KOPT-K1 (cell line): ENCODE measurements around the gene ALG9.

ENCODE experiments used
- H3K27ac ChIP-seq: fragments of 200-600 bp; sonication (generic); 2 replicates; pipeline ENCODE4 v1.5.1; 2016; ENCODE audit warnings: antibody characterized with exemption, mild to moderate bottlenecking, low read depth, low read length; ENCODE audit not compliant: poor library complexity, severe bottlenecking
- H3K36me3 ChIP-seq: fragments of 200-600 bp; sonication (generic); 2 replicates; pipeline ENCODE4 v1.5.1; 2017; ENCODE audit warnings: antibody characterized with exemption, mild to moderate bottlenecking, low read length, moderate library complexity; ENCODE audit not compliant: insufficient read depth
- H3K9me3 ChIP-seq: fragments of 200-600 bp; sonication (generic); 2 replicates; pipeline ENCODE4 v1.5.1; 2017; ENCODE audit warnings: antibody characterized with exemption, low read length, mild to moderate bottlenecking; ENCODE audit not compliant: insufficient read depth, poor library complexity, severe bottlenecking

The ALG9 gene

DNA sequence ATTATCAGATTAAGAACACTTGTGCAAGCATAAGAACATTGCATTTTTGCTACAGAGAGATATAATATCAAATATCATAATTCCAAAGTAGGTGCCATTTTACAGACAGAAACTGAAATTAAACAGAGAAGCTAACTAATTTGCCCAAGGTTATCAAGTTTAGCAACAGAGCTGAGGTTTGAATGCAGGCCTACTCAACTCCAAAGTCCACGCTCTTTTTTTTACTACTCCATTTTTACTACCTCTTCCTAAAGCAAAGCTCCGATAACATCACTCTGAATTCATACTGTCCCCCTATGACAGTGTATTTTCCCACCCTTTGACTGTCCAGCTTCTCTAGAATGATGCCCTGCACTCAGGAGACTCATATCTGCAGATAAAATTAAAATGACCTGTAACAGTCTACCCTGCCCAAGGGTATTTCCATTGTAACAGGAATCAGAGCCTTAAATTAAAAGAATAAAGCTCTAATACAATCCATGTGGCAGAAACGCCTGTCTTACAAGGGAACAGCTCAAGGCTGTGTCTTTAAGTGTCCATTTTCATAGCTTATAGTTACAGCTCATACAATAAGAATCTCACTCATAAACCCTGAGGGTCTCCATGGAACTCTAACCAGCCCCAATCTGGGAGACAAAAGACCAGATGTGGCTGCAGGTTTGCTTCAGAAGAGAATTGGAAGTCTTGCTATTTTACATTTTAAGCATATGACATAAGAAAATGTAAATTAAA is 36.8 kb downstream of the ALG9 start:
- Histone ChIP-seq H3K27ac (no peak overlapping the region), H3K9me3 (no peaks in the 10 kb centered on the region), H3K36me3 (peaks cover 91% of the 10 kb centered on the region)

DNA sequence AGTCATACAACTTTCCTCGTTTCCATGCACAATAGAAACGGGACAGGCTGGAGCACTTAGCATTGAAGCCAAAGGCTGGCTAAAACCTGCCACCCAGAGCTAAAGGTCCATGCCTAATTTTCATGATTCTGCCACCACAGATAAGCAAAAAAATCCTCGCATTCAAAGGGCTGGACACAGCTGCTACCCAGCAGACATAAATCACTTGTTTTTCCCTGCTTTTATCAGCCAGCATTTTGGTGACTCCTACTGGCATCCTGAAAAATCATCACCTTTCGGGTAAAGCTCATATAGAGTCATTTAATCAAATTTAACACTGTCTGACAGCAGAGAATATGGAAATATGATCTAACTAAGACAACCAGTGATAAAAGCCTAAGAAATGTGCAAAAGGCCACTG is 37.9 kb downstream of the ALG9 start:
- H3K36me3 ChIP-seq: peaks cover 97% of the 10 kb centered on the region

DNA sequence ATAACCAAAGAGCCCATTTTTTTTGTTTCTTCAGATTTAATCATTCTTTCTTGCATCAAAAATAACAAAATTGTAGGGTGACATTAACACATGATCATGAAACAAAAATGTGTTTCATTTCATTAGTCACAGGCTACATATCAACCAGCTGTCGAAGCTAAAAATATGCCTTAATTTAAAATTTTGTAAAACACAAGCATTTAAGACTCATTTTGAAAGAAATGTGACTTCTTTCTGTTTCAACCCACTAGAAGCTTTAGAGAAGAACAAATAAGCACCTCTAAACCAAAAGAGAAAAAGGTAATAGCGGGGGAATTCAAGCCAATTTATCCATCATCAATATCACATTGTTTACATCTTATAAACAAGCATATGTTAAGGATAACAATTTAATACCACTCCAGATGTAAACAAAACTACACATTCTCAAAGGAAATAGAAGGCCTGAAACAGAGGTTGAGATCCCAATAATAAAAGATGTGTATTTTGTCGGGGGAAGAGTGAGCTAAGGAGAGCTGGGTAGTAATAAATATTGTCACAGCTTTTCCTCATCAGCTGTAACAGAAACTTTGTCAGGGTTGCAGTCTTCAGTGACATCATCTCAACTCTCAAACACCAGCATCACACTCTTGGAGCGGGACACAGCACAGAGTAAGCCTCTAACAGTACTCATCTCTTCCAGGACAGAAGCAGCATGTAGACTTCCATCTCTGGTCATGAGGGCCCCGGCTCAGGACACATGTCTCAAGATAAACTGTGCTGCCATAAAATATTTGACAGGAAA is 42.0 kb downstream of the ALG9 start:
- no peak overlapping the region for H3K27ac ChIP-seq
- H3K36me3 ChIP-seq: peaks cover 68% of the 10 kb centered on the region
- no peaks in the 10 kb centered on the region for H3K9me3 ChIP-seq

More for the DNA sequence above, 37.9 kb downstream of the ALG9 start:
- no peaks in the 10 kb centered on the region for H3K9me3 ChIP-seq
- no peak overlapping the region for H3K27ac ChIP-seq

DNA sequence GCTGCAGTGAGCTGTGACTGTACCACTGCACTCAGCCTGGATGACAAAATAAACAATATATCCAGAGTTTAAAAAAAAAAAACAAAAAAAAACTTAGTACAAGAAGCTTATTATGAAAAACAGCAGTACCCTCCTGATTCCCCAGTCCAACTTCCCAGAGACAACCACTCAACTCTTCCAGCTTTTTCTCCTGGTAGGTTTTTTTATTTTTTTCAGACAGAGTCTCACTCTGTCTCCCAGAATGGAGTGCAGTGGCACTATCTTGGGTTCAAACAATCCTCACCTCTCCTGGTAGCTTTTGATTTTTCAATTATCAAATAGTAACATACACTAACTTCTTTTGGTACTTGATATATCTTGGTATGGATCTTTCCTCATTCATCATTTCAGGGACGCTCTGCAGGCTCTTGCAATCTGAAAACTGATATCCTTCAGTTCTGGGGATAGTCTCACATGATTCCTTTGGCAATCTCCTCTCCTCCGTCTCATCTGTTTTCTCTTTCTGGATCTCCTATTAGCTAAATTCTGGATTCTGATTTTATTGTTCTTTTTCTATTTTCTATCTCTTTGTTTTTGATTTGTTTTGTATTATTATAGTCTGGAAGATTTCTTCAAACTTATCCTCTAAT is 44.9 kb downstream of the ALG9 start:
- H3K36me3 ChIP-seq: peaks cover 45% of the 10 kb centered on the region
- H3K27ac ChIP-seq: no peak overlapping the region
- H3K9me3 ChIP-seq: no peaks in the 10 kb centered on the region

DNA sequence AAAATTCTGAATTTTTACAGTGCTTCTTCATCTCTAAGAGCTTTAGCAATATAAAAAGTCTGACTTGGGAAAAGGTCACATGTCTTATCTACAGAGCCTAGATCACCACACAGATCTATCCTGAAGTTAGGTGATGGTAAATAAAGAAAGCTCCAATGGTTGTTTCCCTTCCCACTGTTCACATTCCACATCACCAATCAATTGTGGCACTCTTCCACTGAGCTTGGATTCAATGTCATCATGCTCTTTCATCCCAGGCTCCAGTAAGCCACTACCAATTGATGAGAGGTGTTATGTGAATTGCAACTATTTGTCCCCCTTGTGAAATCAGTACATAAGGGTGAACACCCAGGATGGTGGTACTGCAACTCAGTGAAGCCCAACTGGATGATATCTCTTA is 47.8 kb downstream of the ALG9 start:
- Histone ChIP-seq H3K9me3 (no peaks in the 10 kb centered on the region), H3K27ac (no peak overlapping the region), H3K36me3 (peaks cover 30% of the 10 kb centered on the region)

DNA sequence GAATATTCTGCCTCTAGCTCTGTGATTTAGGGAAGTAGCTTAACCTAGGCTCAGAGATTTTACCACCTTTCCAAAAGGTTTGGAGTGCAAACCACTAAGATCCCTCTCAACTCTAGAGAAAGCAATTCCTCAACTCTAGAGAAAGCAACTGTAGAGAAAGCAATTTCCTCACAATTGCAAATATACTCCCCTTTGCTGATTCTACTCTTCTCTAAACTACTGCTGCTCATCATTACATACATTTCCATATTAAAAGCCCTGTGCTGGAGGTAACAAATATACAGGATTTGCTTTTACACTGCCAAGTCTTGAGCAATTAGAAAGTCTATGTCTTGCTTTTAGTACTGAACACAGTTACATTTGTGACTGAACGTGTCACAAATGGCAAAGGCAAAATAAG is 48.2 kb downstream of the ALG9 start:
- no peaks in the 10 kb centered on the region for H3K9me3 ChIP-seq
- H3K27ac ChIP-seq: no peak overlapping the region
- peaks cover 31% of the 10 kb centered on the region for H3K36me3 ChIP-seq

DNA sequence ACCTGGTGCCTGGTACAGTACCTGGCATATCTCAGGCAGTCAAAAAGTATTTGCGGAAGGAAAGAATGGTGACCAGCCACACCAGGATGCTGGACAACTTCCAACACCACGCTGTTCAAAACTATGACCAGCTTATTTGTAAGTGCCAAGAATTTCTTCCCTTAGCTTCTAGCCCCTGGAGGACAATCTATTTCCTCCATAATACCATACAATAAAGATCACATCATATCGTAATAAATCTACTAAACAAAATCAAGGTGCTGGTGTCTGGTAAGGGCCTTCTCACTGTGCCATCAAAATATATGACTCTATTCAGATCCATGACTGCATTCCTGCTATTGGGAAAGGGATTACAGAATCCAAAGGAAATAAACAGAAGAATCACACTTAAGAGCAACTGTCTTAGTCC is 51.5 kb downstream of the ALG9 start:
- Histone ChIP-seq H3K9me3 (no peaks in the 10 kb centered on the region), H3K36me3 (peaks cover 42% of the 10 kb centered on the region), H3K27ac (no peak overlapping the region)

DNA sequence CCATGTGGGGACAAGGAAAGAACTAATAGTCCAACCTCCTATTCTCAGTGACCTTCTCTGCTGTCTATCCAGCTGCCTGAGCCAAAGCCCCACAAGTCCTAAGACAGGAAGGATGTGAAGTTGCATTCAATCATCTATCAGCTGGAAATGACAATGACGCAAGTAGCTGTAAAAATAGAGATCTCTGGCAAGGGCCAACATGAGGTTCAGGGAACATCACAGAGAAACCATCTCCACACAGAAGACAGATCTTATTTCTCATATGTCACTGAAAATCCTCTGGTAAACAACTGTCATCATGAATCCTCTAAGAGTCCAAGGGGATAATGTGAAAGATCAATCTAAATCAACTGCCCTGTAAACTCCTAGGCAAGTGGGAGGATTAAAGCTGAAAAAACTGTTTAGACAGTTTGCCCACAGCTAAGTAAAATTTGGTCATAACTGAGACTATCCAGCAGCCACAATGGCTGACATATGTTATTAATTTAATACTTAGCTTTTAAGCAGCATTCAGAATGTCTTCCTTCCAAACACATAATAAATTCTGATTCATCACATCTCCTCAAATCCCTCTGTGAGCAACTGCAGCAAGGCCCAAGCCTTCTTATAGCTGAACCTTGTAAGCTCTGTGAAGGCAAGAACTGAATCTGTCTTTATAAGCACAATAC is 52.1 kb downstream of the ALG9 start:
- Histone ChIP-seq H3K9me3 (no peaks in the 10 kb centered on the region), H3K27ac (no peak overlapping the region), H3K36me3 (peaks cover 46% of the 10 kb centered on the region)

DNA sequence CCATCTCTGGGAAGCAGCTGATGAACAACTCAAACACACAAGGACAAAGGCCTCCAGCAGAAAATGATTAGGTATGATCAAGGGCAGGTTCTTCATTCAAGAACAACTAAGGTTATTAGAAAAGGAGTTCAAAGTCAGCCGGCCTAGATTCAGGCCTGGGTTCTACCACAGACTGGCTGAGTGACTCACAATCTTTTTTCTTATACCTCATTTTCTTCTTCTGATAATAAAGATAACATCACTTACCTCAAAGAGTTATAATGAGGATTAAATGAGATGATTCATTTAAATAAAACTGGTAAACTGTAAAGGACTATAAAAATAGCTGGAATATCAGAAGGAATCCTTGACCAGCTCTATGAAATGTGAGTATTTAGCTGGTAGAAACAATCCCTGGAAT is 55.9 kb downstream of the ALG9 start:
- no peak overlapping the region for H3K27ac ChIP-seq
- no peaks in the 10 kb centered on the region for H3K9me3 ChIP-seq
- H3K36me3 ChIP-seq: peaks cover 43% of the 10 kb centered on the region

DNA sequence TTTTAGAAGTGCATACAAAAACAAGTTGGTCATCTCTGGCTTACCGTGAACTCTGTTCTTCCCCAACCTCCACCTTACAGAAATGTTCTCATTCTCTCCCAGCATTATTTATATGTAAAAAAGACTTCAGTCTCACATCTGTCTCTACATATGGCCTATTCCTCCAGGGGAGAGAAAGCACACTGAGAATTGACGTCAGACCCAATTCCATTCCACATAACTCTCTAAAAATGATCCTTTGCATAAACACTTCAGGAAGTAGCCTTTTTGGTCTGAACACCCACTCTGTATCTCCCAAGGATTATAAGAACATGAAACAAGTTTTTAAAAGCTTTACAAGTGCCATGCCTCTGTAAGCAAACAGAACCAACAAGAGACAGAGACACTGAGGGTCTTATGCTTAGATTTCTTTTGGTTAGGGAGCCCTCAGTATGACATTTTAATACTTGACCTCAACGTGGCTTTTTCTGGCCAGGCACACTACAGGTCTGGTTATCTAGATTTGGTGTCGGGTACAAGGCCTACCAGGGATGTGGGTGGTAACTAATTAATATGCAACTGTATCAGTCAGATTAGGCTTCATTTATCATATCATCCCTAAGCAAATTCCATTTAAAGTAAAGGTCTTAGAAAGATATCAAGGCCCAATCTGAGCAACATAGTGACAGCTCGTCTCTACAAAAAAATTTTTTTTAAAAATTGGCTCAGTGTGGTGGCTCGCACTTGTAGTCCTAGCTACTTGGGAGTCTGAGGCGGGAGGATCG is 56.6 kb downstream of the ALG9 start:
- Histone ChIP-seq H3K27ac (no peak overlapping the region), H3K36me3 (peaks cover 43% of the 10 kb centered on the region), H3K9me3 (no peaks in the 10 kb centered on the region)

DNA sequence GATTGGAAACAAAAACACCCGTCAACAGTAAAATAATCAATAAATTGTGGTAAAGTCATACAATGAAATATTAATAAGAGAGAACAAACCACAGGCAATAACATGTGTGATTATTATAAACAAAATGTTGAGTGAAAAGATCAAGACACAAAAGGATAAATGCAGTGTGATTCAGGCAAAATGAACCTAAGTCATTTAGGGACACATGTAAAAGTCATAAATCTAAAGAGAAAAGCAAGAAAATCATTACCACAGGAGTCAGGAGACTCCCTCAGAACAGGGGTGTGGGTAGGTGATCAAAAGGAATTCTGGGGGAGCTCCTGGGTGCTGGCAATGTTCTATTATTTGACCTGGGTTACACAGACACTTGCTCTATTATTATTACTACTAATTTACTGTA is 57.3 kb downstream of the ALG9 start:
- Histone ChIP-seq H3K27ac (no peak overlapping the region), H3K9me3 (no peaks in the 10 kb centered on the region), H3K36me3 (peaks cover 48% of the 10 kb centered on the region)

DNA sequence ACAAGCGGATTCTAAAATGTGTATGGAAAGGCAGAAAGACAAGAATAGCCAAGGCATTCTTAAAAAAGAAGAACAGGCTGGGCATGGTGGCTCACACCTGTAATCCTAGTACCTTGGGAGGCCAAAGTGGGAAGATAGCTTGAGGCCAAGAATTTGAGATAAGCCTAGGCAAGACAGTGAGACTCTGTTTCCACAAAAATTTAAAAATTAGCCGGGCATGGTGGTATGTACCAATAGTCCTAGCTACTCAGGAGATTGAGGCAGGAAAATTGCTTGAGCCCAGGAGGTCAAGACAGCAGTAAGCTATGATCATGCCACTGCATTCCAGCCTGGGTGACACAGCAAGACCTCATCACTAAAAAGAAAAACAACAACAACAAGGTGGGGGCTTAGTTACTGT is 59.2 kb downstream of the ALG9 start:
- peaks cover 61% of the 10 kb centered on the region for H3K36me3 ChIP-seq
- H3K9me3 ChIP-seq: no peaks in the 10 kb centered on the region
- H3K27ac ChIP-seq: no peak overlapping the region

DNA sequence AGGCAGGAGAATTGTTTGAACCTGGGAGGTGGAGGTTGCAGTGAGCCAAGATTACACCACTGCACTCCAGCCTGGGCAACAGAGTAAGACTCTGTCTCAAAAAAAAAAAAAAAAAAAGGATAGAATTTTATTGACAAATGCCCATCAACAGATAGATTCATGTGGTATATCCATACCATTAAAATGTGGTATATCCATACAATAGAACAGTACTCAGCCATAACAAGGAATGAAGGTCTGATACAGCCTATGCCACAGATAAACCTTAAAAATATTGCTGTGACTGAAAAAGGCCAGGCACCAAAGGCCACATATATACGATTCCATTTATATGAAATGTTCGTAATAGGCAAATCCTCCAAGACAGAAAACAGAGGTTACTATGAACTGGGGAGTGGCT is 59.9 kb downstream of the ALG9 start:
- Histone ChIP-seq H3K9me3 (no peaks in the 10 kb centered on the region), H3K36me3 (peaks cover 66% of the 10 kb centered on the region), H3K27ac (no peak overlapping the region)

DNA sequence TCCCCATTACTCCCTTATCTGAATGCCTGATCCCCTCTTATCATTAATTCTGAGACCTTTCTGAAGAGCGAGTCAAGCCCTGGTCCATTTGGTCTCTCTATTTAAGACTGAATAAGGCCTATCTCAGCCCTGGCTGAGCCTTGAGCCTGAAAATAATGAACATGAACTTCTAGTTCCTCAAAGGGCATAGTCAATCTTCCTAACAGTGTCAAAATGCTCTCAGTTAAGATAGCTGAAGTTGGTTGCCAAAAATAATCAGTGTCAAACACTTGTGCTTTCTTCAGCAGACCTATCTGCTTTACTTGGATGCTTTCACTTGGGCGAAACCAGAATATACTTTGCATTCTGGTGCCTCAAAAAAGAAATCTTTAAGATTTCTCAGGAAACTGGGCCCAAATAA is 62.5 kb downstream of the ALG9 start:
- Histone ChIP-seq H3K27ac (no peak overlapping the region), H3K36me3 (peaks cover 72% of the 10 kb centered on the region), H3K9me3 (no peaks in the 10 kb centered on the region)
